Measurements from ENCODE around the gene MYCL.

DNA sequence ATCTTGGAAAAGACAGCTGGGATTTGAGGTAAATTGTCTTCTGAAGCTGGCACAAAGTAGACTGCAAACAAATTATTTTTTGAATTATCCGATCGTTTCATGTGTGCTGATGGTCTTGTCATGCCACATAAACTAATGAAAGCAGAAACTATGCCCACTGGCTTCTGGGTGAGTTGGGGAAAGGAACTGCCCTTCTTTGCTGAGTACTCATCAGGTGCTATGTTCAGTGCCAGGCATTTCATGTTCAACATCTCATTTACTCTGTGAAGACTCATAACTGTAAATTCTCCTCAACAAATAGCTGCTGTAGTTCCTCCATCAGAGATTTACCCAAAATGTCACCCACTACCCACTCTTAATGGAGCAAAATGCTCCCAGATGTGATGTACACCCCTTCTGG, 19.6 kb downstream of the MYCL start:
- TF ChIP-seq, protein P1, sequence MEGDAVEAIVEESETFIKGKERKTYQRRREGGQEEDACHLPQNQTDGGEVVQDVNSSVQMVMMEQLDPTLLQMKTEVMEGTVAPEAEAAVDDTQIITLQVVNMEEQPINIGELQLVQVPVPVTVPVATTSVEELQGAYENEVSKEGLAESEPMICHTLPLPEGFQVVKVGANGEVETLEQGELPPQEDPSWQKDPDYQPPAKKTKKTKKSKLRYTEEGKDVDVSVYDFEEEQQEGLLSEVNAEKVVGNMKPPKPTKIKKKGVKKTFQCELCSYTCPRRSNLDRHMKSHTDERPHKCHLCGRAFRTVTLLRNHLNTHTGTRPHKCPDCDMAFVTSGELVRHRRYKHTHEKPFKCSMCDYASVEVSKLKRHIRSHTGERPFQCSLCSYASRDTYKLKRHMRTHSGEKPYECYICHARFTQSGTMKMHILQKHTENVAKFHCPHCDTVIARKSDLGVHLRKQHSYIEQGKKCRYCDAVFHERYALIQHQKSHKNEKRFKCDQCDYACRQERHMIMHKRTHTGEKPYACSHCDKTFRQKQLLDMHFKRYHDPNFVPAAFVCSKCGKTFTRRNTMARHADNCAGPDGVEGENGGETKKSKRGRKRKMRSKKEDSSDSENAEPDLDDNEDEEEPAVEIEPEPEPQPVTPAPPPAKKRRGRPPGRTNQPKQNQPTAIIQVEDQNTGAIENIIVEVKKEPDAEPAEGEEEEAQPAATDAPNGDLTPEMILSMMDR (conservative IDR thresholded peaks at IDR 0.05 in 1 of 2, IDR thresholded peaks at IDR 0.05 in 1 of 2; ENCODE audit: extremely low read depth in 1 of 2, insufficient read depth in 1 of 2, low read depth in 1 of 2, low read length in 2 of 2): no peak
- TF ChIP-seq EZH2 (IDR thresholded peaks at IDR 0.05; ENCODE audit: borderline replicate concordance, low read length): no peak

All from mammary epithelial cell (primary cell).